Umbilical cord (tissue), 2 donors: Measurements from ENCODE around the gene AKR7A2. TPM values are rescaled to one million over a fixed set of nuclear protein-coding genes. Genes with fewer than 3 reads are reported as not detected.
"Not testable (repeated sequence)": the region's sequence is repeated elsewhere in the genome, so short reads cannot be mapped to it uniquely, and the experiment has no call there.

Experiments used
- DNase-seq: peaks from one replicate; pipeline ENCODE4 v3.0.0-alpha.2; 2015; ENCODE audit warnings: low spot score
- total RNA-seq: library from RNA; depleted of rRNA; stranded (reverse); fragments of >200 nt; gene quantifications from one replicate; pipeline ENCODE4 v1.2.3, GENCODE V29; 2014; ENCODE audit warnings: low replicate concordance; ENCODE audit not compliant: insufficient read depth

AKR7A2 gene
- total RNA-seq, 1 donor from 2014 or later, result 38.0 TPM

DNA sequence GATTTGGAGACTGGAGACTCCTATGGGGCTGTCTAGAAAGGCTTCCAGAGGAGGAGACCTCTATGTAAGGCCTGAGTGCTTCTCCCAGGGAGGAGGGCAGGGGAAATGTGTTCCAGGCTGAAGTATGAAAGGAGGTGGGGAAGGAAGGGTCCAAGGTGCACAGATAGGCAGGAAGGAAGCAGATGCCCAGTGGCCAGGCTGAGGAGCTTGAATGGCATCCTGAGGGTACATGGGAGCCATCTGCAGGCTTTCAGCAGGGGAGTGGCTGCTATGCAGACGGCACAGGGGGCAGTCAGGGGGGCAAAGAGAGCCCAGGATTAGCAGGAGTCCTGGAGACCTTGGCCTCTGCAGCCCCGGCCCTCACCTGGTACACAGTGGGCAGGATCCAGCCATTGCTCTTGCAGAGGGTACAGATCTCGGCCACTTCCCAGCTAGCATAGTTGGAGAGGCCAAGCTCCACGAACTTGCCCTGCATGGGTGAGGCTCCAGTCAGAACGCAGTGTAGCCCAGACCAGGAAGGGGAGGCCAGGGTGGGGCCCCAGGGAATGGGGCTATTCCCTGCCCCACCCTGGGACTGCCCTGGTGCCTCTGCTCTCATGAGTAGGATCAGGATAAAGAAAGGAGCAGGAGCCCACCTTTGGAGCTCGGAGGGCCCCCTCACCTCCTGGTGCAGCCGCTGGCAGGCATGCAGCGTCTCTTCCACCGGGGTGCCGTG is 4.0 kb downstream of the AKR7A2 start:
- DNase-seq, result no peak

DNA sequence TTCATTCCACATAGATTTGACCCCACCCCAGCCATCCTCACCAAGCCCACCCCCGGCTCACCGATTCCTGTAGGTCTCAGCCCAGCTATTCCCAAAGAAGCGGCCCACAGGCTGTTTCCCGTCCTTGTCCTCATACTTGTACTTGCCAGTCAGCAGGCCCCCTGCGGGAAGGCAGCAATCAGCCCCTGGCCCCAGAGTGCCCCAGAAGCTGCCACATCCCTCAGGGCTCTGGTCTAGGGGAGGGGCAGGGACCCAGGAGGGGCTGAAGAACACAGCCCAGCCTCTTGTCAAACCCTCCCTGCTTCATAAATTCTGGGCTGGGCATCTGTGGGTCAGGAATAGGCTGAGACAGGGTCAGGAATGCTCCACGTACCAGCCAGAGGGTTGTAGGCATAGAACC is 5.0 kb downstream of the AKR7A2 start:
- DNase-seq, result no peak

DNA sequence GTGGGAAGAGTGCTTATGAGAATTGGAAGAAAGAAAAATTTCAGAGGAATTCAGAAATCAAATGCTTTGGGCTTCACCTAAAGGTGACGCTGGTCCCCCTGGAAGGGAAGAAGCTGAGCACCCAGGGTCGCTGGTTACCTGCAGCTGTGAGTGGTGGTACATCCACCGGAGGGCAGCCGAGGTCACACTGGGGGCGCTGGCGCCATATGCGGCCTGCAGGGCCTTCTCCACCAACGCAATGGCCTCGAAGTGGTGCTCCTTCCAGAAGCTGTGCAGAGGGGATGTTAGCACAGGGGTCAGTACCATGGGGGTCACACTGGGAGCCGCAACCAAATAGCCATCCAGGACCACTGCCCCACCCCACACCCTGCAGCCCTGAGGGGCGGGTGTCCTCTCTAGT is 6.1 kb downstream of the AKR7A2 start:
- no peak for DNase-seq

DNA sequence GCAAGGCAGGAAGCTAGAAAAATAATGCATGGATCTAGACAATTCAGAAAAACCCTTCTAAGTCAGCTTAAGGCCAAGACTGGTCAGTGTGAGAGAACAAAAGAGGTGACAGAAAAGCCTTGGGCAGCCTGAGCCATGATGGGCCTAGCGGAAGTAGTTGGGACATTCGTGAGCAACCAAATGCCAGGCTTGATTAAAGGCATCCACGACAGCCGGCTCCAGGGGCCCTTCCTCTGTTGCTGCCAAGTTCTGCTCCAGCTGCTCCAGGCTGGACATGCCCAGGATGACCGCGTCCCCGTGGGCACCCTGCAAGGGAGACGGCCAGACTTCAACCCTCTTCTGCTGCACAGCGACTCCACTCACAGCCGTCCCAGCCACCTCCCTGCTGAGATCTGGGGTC is 7.9 kb downstream of the AKR7A2 start:
- DNase-seq, result not testable (repeated sequence)

GRCh38 chr1:19300211-19300610 is 11.7 kb downstream of the AKR7A2 start:
- no peak for DNase-seq

- DNase-seq, result no peak
Measured at GRCh38 chr1:19294638-19295037, 17.3 kb downstream of the AKR7A2 start.

- DNase-seq, result no peak
Measured at GRCh38 chr1:19289244-19289643, 22.7 kb downstream of the AKR7A2 start.

DNA sequence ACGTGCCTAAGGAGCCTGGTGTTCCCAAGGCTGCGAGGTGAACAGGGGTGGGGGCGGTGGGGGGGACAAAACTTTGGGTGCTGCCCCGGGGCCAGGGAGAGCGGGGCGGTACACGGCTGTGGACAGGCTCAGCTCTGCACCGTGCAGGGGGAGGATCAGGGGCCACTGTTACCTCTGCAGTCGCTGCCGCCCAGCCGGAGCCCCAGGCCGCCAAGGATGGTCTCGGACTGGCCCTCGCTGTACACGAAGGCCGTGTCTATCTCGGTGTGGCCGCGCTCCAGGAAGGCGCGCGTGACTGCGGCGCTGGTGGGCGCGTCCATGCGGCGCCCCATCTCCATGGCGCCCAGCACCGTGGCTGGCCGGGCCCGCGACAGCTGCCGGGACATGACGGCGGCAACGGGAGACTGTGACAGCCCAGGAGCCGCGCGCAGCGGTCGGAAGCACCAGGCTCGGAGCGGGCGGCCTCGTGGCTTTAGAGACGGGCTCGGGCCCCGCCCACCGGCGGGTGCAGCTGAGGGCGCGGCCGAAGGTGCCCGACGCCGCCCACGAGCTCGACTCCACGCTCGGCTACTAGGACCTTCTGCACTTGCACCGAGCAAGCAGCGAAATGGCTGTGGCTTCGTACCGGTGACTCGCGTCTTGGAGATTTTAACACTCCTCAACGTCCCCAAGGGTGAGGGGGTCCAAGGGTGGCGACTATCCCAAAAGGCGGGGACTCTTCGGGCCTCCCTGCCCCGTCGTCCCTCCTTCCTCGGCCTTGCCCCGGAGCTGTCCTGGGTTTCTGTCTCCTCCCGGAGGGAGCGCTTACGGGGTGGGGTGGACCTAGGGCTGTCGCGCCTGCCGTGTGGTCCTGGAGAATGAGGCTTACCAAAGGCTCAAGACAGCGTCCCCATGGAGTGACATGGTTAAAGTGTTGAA is 23.4 kb downstream of the AKR7A2 start, which contains the start of gene AKR7A3:
Gene AKR7A3, minus strand, starts transcription at position 447 of the 918 bp plus-strand sequence. Its CDS starts 61 bp downstream, at position 386.
- peak; percentile 18 for DNase-seq

DNA sequence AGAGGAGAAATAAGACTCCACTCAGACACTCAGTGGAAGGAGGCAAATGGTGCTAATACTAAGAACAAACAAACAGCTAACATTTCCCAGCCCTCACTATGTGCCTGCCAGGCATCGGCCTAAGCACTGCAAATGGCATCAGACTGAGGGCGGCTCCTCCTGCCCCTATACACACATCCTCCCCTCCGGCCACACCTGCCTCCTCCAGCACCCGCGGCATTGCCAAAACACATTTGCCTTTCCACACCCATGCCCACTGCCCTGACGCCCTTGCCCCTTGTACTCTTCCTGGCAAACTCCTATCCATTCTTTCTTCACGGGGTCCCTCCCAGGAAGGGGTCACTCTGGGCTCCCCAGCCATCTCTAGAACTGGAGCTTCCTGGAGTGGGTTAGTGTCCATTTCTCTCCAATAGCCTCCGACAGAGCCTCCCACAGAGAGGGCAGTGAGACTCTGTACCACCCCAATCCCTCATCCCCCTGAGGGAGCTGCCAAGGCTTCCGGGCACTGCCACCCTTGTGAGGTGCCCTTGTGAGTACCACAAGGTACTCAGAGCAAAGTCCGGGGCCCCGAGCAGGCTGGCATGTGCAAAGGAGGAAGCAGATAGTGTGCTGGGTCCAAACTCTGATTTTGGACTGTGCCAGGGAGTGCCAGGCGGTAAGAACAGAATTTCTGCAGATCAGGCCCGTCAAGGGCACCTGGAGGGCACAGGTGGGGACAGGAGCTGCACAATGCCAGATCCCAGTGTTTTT is 24.3 kb downstream of the AKR7A2 start:
- DNase-seq, result no peak

- not testable (repeated sequence) for DNase-seq
Measured at GRCh38 chr1:19285807-19286206, 26.1 kb downstream of the AKR7A2 start.

DNA sequence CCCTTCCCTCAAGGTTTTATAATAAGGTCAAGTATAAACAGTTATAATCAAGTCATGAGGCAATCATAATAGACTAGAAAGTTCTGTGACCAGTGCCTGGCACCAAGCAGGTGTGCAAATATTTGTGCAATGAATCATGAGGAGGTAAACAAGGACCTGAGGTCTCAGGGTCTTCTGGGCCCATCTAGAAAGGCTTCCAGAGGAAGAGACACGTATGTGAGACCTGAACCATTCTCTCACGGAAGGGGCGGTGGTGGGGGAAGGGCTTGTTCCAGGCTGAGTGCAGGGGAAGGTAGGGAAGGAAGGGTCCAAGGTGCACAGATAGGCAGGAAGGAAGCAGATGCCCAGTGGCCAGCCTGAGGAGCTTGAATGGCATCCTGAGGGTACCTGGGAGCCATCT is 26.6 kb downstream of the AKR7A2 start:
- DNase-seq, result not testable (repeated sequence)

- no peak for DNase-seq
Measured at GRCh38 chr1:19284881-19285280, 27.1 kb downstream of the AKR7A2 start.

DNA sequence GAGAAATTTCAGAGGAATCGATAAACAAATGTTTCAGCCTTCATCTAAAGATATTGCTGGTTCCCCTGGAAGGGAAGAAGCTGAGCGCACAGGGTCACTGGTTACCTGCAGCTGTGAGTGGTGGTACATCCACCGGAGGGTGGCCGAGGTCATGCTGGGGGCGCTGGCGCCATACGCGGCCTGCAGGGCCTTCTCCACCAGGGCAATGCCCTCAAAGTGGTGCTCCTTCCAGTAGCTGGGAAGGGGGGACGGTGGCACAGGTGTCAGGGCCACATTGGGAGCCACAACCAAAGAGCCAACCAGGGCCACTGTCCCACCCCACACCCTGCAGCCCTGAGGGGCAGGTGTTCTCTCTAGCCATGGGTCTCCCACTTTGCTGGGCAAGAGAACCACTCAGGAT is 28.1 kb downstream of the AKR7A2 start:
- no peak for DNase-seq

DNA sequence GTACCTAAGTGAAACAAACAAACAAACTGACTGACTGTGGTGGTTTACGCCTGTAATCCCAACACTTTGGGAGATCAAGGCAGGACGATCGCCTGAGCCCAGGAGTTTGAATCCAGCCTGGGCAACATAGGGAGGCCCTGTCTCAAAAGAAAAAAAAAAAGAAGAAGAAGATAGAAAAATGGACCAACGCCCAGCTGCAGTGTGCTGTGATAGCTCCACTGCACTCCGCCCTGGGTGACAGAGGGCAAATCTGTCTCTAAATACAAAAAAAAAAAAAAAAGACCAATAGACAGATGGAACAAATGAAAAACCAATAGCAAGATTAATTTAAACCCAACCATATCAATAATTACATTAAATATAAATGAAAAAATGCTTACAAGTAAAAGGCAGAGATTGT is 37.3 kb downstream of the AKR7A2 start:
- DNase-seq, result no peak

GRCh38 chr1:19273844-19274531 is 38.0 kb downstream of the AKR7A2 start:
- not testable (repeated sequence) for DNase-seq

GRCh38 chr1:19273106-19273843 is 38.7 kb downstream of the AKR7A2 start:
- DNase-seq, result no peak

- no peak for DNase-seq
Measured at GRCh38 chr1:19272064-19272463, 39.9 kb downstream of the AKR7A2 start.

GRCh38 chr1:19270343-19270730 is 41.6 kb downstream of the AKR7A2 start:
- not testable (repeated sequence) for DNase-seq

GRCh38 chr1:19269427-19270342 is 42.3 kb downstream of the AKR7A2 start:
- DNase-seq, result not testable (repeated sequence)
